Hepatocyte (in vitro differentiated cells): ENCODE measurements around the gene IGFALS. TPM values are rescaled to one million over a fixed set of nuclear protein-coding genes. Genes with fewer than 3 reads are reported as not detected.

Source experiments
- DNase-seq: peaks from one replicate; pipeline ENCODE4 v3.0.0-alpha.2; 2016; ENCODE audit warnings: low spot score
- H2AFZ ChIP-seq: fragments of 200-600 bp; sonication (generic); 2 replicates; pipeline ENCODE4 v1.6.0; 2016; ENCODE audit warnings: antibody characterized with exemption, mild to moderate bottlenecking
- H3K27ac ChIP-seq: fragments of 200-600 bp; sonication (generic); 2 replicates; pipeline ENCODE4 v1.5.1; 2016; ENCODE audit warnings: mild to moderate bottlenecking
- H3K27me3 ChIP-seq: fragments of 200-600 bp; sonication (generic); 2 replicates; pipeline ENCODE4 v1.6.1; 2016
- H3K36me3 ChIP-seq: fragments of 200-600 bp; sonication (generic); replicated peaks from 2 replicates; pipeline ENCODE4 v1.5.1; 2016; ENCODE audit warnings: low read depth; ENCODE audit not compliant: insufficient read depth
- H3K4me1 ChIP-seq: fragments of 200-600 bp; sonication (generic); 2 replicates; pipeline ENCODE4 v1.5.1; 2016; ENCODE audit warnings: mild to moderate bottlenecking, moderate library complexity; ENCODE audit not compliant: insufficient read depth
- H3K4me2 ChIP-seq: fragments of 200-600 bp; sonication (generic); 2 replicates; pipeline ENCODE4 v1.6.0; 2016
- H3K4me3 ChIP-seq: fragments of 200-600 bp; sonication (generic); 2 replicates; pipeline ENCODE4 v1.5.1; 2016; ENCODE audit warnings: mild to moderate bottlenecking
- H3K79me2 ChIP-seq: fragments of 200-600 bp; sonication (generic); 2 replicates; pipeline ENCODE4 v1.6.0; 2017; ENCODE audit warnings: mild to moderate bottlenecking
- H3K9me2 ChIP-seq: fragments of 200-600 bp; sonication (generic); replicated peaks from 2 replicates; pipeline ENCODE4 v1.6.0; 2017; ENCODE audit warnings: mild to moderate bottlenecking; ENCODE audit not compliant: insufficient read depth
- H3K9me3 ChIP-seq: fragments of 200-600 bp; sonication (generic); 2 replicates; pipeline ENCODE4 v1.5.1; 2016; ENCODE audit warnings: low read depth, mild to moderate bottlenecking
- H4K20me1 ChIP-seq: fragments of 200-600 bp; sonication (generic); 2 replicates; pipeline ENCODE4 v1.6.0; 2016; ENCODE audit warnings: mild to moderate bottlenecking; ENCODE audit not compliant: insufficient read depth, poor library complexity, severe bottlenecking
- EZH2 ChIP-seq: fragments of 200-600 bp; sonication (generic); IDR thresholded peaks from 2 replicates; pipeline ENCODE4 v1.6.1; 2016; ENCODE audit warnings: antibody characterized with exemption, mild to moderate bottlenecking, borderline replicate concordance
- EZH2phosphoT487 ChIP-seq: fragments of 200-600 bp; sonication (generic); IDR thresholded peaks from one replicate; pipeline ENCODE4 v1.6.1; 2018; ENCODE audit warnings: antibody characterized with exemption, mild to moderate bottlenecking, low read depth, moderate library complexity; ENCODE audit not compliant: unreplicated experiment, severe bottlenecking
- WGBS: methylation state at CpG from one replicate; pipeline ENCODE4 v1.1.6; 2016; ENCODE audit warnings: low lambda C conversion rate; ENCODE audit errors: missing lambda C conversion rate; 5-methylcytosine and 5-hydroxymethylcytosine counted together
- polyA plus RNA-seq: library from polyadenylated mRNA; unstranded; fragments of >200 nt; fragmentation: Nextera tagmentation; extraction: Ambion mirVana; gene quantifications from 2 replicates; pipeline ENCODE4 v1.2.1, GENCODE V29; 2016
- total RNA-seq: library from RNA; depleted of rRNA; stranded (reverse); fragments of >200 nt; gene quantifications from 2 replicates; pipeline ENCODE4 v1.2.3, GENCODE V29; 2014
- TF ChIP-seq, protein P1 (sequence below): fragments of 200-600 bp; sonication (generic); IDR thresholded peaks from 2 replicates; pipeline ENCODE4 v1.5.1; 2016; ENCODE audit warnings: antibody characterized with exemption, mild to moderate bottlenecking; ENCODE audit not compliant: poor library complexity

IGFALS gene
- total and polyA plus RNA-seq, 2 experiments from 2014 or later, result 11.2 to 12.6 TPM

DNA sequence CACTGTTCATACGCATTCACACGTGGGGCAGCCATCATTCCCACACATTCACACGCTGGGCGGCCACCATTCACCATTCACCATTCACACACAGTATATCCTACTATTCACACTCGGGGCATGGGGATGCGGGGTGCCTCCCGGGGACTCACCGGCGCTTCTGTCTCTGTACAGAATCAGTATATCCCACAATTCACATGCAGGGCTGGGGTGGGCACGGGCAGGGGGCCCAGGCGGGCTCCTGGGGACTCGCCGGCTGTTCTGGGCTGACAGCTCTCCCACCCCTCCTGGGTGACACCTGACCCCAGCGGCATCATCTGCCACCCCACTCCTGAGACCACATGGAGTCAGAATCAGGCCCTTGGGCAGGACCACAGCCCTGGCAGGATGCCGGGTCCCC lies 31.8 kb downstream of the IGFALS start:
- H3K27me3 ChIP-seq, result no peaks in the 10 kb centered on the region
- H3K79me2 ChIP-seq, result no peaks in the 10 kb centered on the region
- H3K9me3 ChIP-seq, result no peaks in the 10 kb centered on the region
- 94% methylated on average over 11 of the region's 15 CpGs for WGBS
- H3K4me2 ChIP-seq, result no peak overlapping the region
- peaks cover 3% of the 10 kb centered on the region for H4K20me1 ChIP-seq
- TF ChIP-seq EZH2phosphoT487 (no peak), EZH2 (no peak)
- TF ChIP-seq, protein P1, sequence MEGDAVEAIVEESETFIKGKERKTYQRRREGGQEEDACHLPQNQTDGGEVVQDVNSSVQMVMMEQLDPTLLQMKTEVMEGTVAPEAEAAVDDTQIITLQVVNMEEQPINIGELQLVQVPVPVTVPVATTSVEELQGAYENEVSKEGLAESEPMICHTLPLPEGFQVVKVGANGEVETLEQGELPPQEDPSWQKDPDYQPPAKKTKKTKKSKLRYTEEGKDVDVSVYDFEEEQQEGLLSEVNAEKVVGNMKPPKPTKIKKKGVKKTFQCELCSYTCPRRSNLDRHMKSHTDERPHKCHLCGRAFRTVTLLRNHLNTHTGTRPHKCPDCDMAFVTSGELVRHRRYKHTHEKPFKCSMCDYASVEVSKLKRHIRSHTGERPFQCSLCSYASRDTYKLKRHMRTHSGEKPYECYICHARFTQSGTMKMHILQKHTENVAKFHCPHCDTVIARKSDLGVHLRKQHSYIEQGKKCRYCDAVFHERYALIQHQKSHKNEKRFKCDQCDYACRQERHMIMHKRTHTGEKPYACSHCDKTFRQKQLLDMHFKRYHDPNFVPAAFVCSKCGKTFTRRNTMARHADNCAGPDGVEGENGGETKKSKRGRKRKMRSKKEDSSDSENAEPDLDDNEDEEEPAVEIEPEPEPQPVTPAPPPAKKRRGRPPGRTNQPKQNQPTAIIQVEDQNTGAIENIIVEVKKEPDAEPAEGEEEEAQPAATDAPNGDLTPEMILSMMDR, result no peak
- no peaks in the 10 kb centered on the region for H3K9me2 ChIP-seq
- H3K36me3 ChIP-seq, result no peaks in the 10 kb centered on the region
- H3K4me3 ChIP-seq, result no peak overlapping the region
- no peak overlapping the region for H2AFZ ChIP-seq
- DNase-seq, result no peak
- H3K4me1 ChIP-seq, result peaks cover 9% of the 10 kb centered on the region
- no peak overlapping the region for H3K27ac ChIP-seq

DNA sequence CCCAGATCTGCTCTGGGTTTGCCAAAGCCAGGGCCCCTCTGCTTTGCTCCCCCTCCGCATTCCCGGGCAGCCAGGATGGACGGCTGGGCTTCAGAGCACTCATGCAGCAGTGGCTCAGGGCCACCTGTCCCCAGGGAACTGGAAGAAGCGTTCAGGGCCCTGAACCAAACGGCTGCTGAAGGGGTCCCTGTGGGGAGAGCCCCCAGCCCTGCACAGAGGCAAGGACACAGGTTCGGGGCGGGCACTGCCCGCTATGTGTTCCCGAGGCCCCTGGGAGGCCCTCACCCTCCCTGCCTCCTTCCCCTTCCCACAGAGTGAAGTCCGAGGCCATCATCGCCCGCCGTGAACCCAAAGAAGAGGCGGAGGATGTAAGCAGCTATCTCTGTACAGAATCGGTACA lies 32.6 kb downstream of the IGFALS start:
- Histone ChIP-seq H3K9me3 (no peaks in the 10 kb centered on the region), H4K20me1 (peaks cover 3% of the 10 kb centered on the region), H3K27ac (no peak overlapping the region), H3K4me2 (no peak overlapping the region), H3K9me2 (no peaks in the 10 kb centered on the region), H3K4me1 (peaks cover 9% of the 10 kb centered on the region), H3K36me3 (no peaks in the 10 kb centered on the region), H2AFZ (no peak overlapping the region), H3K79me2 (no peaks in the 10 kb centered on the region), H3K4me3 (no peak overlapping the region), H3K27me3 (no peaks in the 10 kb centered on the region)
- WGBS, result 95% methylated on average over 15 of the region's 15 CpGs
- TF ChIP-seq EZH2phosphoT487 (no peak), EZH2 (no peak)
- TF ChIP-seq, protein P1, result no peak
- DNase-seq, result no peak

DNA sequence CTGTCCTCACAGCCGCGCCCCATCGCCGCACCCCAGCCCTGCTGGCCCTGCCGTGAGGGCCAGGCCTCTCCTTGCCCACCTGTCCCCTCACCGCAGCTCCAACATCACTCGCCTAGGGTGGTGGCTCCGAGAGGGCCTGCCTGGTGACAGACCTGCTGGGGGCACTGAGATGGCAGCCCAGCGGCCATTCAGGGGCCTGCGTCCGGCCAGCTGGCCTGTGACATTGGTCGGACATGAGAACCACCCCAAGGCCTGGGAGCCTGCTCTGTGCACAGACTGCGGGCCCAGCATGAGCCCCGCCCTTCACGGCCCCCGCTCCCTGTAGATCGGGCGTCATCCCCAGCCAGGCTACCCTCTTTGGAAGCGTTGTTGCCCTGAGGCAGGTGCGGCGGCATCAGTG lies 34.0 kb downstream of the IGFALS start:
- TF ChIP-seq EZH2, result no peak
- TF ChIP-seq EZH2phosphoT487, result no peak
- TF ChIP-seq, protein P1, result no peak
- peaks cover 3% of the 10 kb centered on the region for H4K20me1 ChIP-seq
- no peak overlapping the region for H3K27ac ChIP-seq
- no peaks in the 10 kb centered on the region for H3K9me2 ChIP-seq
- 98% methylated on average over 19 of the region's 21 CpGs for WGBS
- no peak overlapping the region for H2AFZ ChIP-seq
- no peaks in the 10 kb centered on the region for H3K79me2 ChIP-seq
- H3K27me3 ChIP-seq, result no peaks in the 10 kb centered on the region
- no peaks in the 10 kb centered on the region for H3K36me3 ChIP-seq
- H3K4me3 ChIP-seq, result no peak overlapping the region
- H3K4me1 ChIP-seq, result peaks cover 9% of the 10 kb centered on the region
- no peaks in the 10 kb centered on the region for H3K9me3 ChIP-seq
- H3K4me2 ChIP-seq, result no peak overlapping the region
- no peak for DNase-seq

DNA sequence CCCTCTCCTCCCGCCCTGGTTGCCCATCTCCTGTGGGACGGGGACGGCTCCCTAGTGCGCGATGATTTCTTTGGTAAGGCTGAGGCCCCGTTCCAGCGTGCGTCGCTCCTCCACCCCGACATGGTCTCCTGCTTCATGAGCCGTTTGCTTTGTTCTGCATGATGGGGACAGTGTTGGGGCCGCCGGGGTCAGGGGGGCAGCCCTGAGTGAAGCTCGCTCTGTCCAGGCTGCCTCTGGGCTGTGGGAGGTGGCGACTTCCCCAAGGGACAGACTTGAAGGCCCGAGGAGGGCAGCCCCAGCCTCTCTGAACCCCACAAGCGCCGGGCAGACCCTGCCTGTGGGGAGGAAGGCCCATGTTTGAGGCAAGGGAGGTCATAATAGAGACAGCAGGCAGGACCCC lies 34.6 kb downstream of the IGFALS start:
- Histone ChIP-seq H3K4me3 (no peak overlapping the region), H2AFZ (no peak overlapping the region), H3K4me2 (no peak overlapping the region), H3K4me1 (peaks cover 9% of the 10 kb centered on the region), H4K20me1 (peaks cover 3% of the 10 kb centered on the region), H3K9me2 (no peaks in the 10 kb centered on the region), H3K9me3 (no peaks in the 10 kb centered on the region), H3K27me3 (no peaks in the 10 kb centered on the region), H3K79me2 (no peaks in the 10 kb centered on the region), H3K36me3 (no peaks in the 10 kb centered on the region), H3K27ac (no peak overlapping the region)
- DNase-seq, result no peak
- TF ChIP-seq EZH2 (no peak), EZH2phosphoT487 (no peak)
- TF ChIP-seq, protein P1, result no peak
- WGBS, result 95% methylated on average over 16 of the region's 18 CpGs
